Brain pericyte (primary cell): Measurements from ENCODE around the gene MALRD1.
"Not testable (repeated sequence)": the region's sequence is repeated elsewhere in the genome, so short reads cannot be mapped to it uniquely, and the experiment has no call there.

ENCODE experiments used
- DNase-seq: peaks from one replicate; pipeline ENCODE4 v3.0.0-alpha.2; 2012; ENCODE audit warnings: low read depth, low spot score

MALRD1 gene

GRCh38 chr10:19488592-19489280 lies 440.1 kb downstream of the MALRD1 start:
- no peak for DNase-seq

GRCh38 chr10:19491166-19491565 lies 442.6 kb downstream of the MALRD1 start:
- DNase-seq: no peak

DNA sequence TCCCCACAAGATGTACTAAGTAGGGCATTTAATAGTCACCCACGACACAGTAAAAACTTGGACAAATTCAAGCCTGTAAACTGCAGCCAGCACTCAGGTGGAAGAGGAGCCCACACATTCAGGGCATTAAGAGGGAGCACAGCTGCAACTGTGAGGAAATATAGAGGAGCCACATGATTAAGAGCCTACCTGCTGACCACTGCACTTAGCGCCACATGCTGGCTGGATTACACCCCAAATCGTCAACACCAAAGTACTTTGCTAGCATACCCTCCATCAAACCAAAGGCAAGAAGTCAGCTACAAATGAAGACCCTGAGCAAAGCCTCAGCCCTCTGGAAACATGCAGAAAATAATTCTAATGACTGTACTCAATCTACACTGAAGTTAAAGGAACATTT lies 445.3 kb downstream of the MALRD1 start:
- no peak for DNase-seq

- DNase-seq: no peak
Measured at GRCh38 chr10:19497026-19497425, 448.4 kb downstream of the MALRD1 start.

GRCh38 chr10:19498393-19499290 lies 450.0 kb downstream of the MALRD1 start:
- DNase-seq: no peak

DNA sequence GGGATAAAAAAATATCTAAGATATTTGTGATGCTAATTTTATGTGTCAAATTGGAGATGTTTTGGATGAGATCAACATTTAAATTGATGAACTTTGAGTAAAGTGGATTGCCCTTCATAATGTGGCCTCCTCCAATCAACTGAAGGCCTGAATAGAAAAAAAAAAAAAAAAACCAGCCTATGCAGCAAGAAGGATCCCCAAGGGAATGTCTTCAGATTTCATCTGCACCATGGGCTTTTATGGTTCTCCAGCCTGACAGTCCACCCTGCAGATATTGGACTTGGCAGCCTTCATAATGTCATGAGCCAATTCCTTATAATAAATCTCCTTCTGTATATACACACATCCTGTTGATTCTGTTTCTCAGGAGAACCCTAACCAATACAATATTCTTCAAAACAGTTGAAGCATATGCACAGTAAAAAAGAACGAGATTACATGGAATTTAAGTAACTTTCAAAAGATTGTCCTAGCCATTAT lies 450.7 kb downstream of the MALRD1 start:
- DNase-seq: no peak

DNA sequence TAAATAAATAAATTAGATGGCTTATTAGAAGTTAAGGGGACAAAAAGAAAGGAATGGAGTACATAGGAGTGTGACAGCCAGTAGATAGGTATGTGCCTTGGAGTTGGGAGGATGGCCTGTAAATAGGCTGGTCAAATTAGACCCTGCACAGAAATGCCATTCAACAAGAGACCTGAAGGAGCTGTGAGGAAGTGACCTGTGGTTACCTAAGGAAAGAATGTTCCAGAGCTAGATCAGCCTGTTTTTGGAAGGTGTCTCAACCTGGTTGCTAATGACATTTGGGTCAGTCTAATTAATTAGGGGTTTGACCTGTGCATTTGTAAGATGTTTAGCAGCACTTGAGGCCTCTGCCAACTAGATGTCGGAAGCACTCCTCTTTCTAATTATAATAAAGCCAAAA lies 452.4 kb downstream of the MALRD1 start:
- DNase-seq: no peak

GRCh38 chr10:19505320-19506312 lies 457.0 kb downstream of the MALRD1 start:
- no peak for DNase-seq

GRCh38 chr10:19510005-19510732 lies 461.6 kb downstream of the MALRD1 start:
- DNase-seq: not testable (repeated sequence)

- no peak for DNase-seq
Measured at GRCh38 chr10:19518109-19518508, 469.5 kb downstream of the MALRD1 start.

- DNase-seq: no peak
Measured at GRCh38 chr10:19518632-19519031, 470.0 kb downstream of the MALRD1 start.

GRCh38 chr10:19531324-19531723 lies 482.7 kb downstream of the MALRD1 start:
- no peak for DNase-seq

- DNase-seq: no peak
Measured at GRCh38 chr10:19532411-19532810, 483.8 kb downstream of the MALRD1 start.

- DNase-seq: no peak
Measured at GRCh38 chr10:19541299-19541698, 492.7 kb downstream of the MALRD1 start.

GRCh38 chr10:19546224-19546623 lies 497.6 kb downstream of the MALRD1 start:
- DNase-seq: no peak

DNA sequence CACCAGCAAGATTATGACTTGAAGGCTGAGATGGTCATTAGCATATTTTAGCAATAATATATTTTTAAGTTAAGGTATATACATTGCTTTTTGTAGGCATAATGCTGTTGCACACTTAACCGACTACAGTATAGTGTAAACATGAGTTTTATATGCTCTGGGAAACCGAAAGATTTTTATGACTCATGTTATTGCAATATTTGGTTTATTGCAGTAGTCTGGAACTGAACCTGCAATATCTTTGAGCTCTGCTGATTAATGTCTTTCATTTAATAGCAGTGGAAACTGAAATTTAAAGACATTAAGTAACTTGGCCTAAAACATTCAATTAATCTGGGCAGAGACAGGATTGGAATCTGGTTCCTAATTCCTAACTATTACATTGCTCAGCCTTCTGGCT lies 500.9 kb downstream of the MALRD1 start:
- DNase-seq: no peak

GRCh38 chr10:19556666-19557065 lies 508.1 kb downstream of the MALRD1 start:
- no peak for DNase-seq

DNA sequence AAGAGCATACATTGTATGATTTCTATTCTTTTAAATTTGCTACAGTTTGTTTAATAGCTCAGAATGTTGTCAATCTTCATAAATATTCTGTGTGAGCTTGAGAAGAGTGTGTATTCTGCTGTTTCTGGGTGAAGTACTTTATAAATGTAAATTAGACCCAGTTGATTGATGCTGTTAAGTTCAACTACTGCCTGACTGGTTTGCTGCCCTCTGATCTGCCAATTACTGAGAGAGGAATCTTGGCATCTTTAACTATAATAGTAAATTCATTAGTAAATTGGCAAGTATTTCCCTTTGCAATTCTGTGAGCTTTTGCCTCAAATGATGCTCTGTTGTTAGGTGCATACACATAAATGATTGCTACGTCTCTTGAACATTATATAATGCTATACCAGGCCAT lies 512.6 kb downstream of the MALRD1 start:
- no peak for DNase-seq

- no peak for DNase-seq
Measured at GRCh38 chr10:19563388-19564141, 515.0 kb downstream of the MALRD1 start.

DNA sequence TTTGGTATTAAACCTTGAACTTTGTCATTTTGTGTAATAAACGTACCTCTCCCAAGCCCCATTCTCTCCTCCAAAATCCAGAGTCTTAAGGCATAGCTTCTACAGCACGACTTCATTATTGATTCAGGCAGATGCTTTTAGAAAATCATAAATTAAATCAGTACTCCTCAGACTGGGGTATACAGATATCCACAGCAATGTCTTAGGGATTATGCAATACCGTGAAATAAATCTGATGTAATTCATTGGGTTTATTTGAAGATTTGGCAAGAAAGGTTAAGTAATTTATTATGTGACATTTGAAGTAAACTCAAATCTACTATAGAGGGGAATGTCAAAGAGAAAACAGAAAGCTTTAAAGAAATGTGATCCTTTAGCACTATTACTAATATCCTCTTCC lies 521.5 kb downstream of the MALRD1 start:
- DNase-seq: no peak
